ENCODE results near the gene TMEM11.
A peak's percentile ranks its signal among the peaks of the same experiment; 100 is the strongest.
"Not testable (repeated sequence)": the region's sequence is repeated elsewhere in the genome, so short reads cannot be mapped to it uniquely, and the experiment has no call there.

Gene TMEM11

DNA sequence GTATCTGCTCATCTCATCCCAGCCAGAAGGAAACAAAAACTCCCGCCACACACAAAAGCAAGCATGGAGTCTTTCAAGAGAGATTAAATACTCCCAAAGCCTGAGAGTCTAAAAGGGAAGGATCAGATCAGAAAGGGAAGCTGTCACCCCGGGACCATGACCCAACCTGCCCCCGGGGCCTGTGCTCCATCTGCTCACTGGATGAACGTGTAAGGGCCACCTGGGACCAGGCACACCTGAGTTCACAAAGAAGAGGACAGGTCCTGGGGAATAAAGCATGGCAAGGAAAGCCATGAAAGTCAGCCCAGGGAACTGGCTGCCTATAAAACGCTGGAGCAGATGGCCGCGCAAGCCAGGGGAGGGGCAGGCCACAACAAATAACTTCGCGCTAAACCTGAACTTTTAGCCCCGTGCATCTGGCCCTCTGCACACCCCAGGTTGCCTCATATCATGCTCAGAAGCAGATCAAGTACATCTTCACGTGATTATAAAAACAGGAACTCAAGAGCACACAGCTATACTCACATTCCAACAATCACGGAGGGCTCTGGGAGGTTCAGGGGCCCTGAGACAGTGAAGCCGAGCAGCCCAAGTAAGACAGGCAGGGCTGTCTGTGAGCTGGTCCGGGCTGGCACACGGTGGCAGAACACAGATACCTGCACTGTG is 3.4 kb downstream of the TMEM11 start:
- DNase-seq, result peak; percentile 56

DNA sequence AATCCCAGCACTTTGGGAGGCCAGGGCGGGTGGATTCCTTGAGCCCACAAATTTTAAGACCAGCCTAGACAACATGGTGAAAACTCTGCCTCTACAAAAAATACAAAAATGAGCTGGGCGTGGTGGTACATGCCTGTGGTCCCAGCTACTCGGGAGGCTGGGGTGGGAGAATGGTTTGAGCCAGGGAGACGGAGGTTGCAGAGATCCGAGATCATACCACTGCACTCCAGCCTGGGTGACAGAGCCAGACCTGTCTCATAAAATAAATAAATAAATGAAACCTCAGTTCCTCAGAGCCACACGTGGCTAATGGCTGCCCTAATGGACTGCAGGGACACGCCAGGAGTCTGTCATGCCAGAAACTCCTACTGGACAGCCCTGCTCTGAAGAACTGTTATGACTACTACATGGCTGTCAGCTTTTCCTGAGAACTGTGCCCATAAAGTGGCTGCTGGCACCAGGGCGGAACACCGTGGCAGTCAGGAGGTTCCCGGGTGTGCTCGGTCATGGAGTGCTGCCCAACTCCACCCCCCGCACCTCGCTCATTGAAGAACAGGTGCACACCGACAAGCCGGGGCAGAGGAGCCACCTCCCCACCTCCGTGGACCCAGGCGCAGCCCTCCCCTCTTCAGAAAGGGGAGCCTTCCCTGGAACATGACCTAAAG is 4.3 kb downstream of the TMEM11 start:
- DNase-seq, result no peak

DNA sequence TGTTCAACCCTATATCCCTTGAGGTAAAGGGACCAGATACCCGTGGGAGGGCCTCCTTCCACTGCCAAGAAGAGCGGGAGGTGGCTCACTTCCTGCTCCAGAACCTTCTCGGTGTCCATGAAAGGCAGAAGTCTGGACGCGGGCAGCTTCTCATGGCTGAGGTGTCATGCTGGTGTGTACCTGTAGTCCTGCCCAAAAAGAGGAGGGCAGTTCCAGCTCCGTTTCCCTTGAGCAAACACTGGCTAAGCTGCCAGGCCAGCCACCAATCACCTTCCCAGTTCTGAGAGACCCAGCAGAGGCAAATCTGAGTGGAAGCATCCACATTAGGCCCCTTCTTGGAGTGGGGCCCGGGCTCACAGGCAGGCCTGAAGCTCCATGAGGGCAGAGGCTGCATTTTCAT is 5.6 kb downstream of the TMEM11 start:
- DNase-seq, result no peak

DNA sequence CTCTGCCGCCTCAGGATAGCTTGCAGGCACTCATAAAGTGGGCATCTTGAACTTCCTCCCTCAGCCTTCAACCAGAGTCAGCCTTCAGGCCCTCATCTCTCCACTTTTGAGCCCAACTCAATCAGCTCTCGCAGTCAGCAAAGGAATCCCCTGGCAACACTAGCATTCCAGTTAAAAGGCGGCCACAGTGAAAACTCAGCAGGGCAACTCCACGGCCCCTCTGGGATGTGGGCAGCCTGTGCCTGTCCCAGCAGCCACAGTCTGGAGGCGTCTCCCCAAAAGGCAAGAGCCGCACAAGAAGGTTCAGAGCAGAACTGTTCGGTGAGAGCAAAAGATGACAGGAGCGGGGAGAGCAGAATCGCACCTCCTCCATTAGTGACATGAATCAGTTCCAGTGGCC is 9.0 kb downstream of the TMEM11 start:
- no peak for DNase-seq

DNA sequence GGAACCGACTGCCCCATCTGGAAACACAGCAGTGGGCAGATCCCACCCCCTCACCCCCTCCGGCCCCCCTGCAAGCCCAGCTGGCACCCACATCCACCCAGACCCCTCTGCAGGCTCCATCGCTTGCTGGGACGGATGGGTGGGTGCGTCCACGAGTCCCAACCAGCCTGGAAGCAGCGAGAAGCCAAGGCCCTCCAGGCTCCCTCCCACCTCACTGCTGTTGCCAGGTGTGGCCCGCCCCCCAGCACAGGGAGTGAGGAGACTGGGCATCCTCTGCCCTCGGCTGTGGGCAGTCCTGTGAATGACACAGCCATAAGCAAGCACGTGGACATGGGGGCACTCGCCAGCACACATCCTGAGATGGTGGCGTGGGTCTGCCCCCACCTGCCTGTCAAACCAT is 11.4 kb downstream of the TMEM11 start:
- DNase-seq, result no peak

DNA sequence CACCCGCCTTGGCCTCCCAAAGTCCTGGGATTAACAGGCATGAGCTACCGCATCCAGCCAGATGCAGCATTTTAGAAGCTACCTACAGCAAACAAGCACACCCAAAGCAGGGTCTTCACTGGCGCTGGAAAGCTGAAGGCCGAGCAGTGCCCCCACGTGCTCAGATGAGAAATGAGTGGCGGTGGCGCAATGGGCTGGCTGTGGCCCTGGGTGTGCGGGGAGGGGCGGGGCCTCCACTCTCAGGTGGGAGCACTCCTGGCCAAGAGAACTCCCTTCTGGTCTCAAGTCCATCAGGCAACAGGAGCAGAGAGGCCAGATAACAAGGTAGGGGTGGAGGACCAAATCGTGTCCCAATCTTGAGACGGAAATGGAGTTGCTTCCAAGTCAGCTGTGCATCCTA is 12.1 kb downstream of the TMEM11 start:
- no peak for DNase-seq

DNA sequence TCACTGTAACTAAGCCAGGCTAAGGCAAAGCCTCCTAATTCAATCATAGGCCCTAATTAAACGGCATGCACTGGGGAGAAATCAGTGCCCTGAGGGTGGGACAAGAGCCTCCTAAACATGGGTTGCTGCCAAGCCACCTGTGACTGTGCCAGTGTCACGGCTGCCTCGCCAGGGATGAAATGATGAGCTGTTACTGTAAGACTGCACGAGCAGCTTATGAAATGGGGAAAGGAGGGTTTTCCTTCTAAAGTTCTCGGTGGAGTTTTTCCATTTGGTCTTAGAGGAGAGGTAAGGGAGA is 12.7 kb downstream of the TMEM11 start:
- no peak for DNase-seq

DNA sequence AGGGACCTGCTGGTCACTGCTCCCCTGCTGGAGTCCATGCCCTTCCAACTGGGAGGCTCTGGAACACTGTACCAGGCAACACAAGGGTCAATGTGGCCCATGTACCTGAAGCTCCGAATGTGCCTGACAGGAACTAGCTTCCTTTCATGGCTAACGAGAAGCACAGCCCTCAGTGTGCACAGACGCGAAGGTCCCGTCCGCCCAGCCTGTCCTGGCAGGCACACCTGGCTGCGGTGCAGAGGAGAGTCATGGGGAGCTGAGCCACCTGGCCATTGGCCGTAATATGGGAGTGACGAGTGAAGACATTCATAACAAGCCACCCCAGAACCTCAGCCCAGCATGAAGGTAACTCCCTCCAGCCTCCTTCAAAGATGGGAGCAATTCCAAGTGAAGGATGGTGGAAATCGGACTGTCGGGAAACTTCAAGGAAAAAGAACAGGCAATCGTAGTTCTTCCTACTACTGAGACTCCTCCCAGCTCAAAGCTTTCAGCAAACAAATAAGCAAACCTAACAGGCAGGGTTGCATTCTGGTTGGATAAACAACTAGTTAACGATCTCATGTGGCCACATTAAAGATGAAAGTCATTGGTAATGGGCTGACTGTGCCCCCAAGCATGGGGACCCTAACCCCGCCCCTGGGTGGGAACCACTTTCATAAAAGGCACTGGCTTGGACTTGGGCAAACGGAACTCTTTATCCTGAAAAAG is 13.2 kb downstream of the TMEM11 start:
- no peak for DNase-seq

DNA sequence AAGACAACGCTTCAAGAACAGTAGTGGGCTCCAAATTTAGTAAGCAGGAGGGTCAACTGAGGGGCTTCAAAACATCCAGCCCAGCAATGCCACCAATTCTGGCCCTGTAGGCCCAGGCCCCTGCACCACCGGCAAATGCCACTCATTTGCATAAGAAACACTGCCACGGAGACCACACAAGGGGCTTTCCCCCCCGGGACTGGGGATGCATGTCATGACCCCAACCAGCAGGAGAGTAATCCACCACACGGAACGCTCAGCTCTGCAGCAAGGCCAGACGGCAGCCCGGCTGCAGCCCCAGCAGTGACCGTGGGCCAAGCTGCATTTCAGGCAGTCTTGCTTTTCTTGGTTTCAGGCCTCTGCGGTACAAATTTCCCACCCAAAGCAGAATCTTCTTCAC is 14.1 kb downstream of the TMEM11 start:
- DNase-seq, result no peak

DNA sequence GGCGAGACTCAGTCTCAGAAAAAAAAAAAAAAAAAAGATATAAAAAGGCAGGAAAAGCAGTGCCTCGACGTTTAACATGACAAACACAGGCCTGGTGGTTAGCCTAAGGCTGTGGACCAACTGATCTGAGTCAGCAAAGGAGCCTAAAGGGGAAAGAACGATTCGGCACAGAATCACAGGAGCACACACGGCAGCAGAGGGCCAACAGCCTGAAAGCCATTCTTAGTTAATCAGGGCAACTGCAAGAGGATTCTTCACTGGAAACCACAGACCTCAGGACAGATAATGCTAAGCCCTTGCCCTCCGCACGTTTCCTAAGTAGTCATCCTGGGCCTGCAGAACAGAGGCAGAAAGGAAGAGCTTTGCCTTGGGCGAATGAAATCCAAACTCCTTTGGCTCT is 14.7 kb downstream of the TMEM11 start:
- no peak for DNase-seq

DNA sequence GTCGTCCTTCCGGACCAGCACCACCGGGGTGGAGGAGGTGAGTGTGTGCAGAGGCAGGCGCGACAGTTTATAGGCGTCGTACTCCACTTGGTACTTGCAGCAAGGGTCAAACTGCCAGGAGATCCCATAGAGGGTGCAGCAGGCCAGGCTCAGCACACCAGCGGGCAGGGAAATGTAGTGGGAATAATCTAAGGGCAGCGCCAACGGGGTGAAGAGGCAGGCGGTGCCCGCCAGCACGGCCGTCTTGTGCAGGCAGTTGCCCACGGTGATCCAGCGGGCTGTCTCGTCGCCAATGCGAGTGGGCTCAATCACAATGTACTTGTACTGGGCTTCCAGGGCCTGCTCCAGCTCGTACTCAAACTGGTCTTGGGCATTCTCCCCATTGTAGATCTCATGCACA is 15.6 kb downstream of the TMEM11 start:
- DNase-seq, result no peak

DNA sequence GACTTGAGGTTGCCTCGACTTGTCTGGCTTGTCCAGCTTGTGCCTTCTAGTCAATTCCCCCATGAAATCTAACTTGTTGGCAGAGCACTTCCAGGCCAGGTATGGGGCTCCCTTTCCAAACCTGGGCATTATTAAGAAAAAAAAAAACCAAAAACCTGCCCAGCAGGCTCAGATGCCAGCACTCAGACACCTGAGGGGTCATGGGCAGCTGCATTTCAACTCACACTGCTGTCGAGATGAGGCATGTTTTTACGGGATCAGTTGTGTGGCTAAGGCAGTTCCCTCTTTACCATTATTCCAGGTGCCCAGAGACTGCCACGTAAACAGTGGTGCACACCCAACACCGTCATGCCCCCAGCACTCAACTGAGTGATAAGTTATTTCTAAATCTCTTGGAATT is 17.8 kb downstream of the TMEM11 start:
- no peak for DNase-seq

DNA sequence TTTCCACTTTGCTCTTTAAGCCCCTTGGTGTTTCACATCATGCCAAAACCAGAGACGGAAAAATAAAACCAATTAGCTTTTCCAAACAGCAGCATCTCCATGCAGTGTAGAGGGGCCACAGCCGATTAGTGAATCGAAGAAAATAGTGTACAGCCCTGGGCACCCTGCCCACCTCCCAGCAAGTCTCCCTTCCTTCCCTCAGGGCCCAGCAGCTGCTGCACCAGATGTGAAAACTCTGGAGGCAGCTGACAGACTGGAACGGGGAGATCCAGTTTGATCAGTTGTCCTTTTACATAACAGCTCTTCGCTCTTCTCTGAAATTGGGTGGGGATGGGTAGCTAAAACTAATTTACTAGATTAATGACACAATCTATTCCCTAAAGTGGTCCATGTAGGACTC is 19.3 kb downstream of the TMEM11 start:
- no peak for DNase-seq

DNA sequence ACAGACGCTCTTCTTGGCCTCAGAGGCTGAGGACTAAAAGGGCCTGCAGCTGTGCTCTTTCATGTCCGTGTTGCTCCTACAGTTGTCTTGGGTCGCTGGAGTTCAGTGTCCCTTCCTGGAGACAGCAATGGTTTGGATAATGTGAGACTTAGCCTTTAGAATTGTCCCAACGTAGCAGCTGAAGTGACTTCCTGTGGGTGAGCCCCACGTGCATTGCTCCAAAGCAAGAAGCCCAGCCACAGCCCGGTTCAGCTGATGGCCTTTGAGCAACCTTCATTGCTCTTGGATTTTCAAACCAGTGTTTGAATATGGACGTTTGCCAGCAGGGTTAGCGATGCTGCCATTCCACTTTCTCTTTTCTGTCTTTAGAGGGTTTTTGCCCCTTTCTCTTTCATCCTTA is 19.7 kb downstream of the TMEM11 start:
- DNase-seq, result no peak

DNA sequence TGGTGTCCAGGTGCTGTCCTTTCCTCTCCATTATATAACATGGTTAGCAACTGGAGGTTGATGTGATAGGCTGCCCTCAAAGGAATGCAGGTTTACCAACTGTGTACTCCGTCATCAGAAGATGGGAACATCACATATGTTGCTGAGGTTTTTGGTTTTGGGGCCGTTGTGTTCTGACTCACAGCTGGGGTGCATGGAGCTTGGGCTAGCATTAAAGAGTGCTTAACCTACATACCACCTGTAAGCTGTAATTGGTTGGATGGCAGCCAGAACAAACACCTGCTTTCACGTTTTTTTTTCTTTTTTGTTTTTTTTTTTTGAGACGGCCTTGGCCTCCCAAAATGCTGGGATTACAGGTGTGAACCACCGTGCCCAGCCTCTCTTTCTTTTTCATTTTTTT is 20.9 kb downstream of the TMEM11 start:
- DNase-seq, result no peak

DNA sequence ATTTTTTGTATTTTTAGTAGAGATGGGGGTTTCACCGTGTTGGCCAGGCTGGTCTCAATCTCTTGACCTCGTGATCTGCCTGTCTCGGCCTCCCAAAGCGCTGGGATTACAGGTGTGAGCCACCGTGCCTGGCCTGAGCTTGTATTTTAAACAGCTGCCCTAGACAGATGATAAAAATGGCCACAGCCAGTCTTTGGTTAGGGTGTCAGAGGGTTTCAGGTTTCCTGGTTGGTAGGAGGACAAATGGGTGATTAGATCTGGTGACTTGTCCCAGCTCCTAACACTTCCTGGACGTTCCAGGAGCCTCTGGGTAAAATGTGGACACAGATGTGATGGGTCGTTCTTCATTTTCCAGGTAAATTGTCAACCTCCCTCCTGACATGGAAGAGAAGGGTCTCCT is 21.5 kb downstream of the TMEM11 start:
- DNase-seq, result not testable (repeated sequence)

DNA sequence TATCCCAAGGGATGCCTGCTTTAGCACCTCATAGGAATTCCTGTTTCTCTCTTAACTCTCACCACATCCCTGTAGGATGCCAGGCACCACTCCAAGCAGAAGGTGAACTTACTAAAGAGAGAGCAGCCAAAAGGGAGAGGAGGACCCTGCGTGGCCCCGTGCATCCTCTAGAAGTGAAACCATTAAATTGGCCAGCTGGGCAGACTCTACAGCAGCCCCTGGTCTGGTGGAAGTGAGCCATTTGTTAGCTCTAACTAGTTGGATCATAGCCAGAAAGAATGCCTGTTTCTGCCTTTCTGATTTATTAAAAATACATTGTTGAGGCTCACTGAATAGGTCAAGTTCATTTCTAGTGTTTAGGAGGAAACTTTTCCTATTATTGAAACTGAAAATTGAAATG is 22.3 kb downstream of the TMEM11 start:
- DNase-seq, result no peak

DNA sequence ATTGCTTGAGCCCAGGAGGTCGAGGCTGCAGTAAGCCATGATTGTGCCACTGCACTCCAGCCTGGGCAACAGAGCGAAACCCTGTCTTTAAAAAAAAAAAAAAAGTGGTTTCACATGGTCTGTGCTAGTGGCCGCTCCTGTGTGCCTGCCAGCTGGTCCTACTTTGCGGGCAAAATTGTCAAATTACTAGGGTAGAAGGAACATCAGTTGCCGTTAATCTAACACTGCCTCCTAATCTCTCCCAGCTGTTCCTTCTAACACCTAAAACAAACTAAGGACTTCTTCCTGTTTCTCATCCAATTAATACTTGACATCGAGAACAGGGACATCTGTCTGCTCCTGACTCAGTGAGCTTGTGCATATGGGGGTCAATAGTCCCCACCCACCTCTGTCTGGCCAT is 23.9 kb downstream of the TMEM11 start:
- DNase-seq, result no peak

DNA sequence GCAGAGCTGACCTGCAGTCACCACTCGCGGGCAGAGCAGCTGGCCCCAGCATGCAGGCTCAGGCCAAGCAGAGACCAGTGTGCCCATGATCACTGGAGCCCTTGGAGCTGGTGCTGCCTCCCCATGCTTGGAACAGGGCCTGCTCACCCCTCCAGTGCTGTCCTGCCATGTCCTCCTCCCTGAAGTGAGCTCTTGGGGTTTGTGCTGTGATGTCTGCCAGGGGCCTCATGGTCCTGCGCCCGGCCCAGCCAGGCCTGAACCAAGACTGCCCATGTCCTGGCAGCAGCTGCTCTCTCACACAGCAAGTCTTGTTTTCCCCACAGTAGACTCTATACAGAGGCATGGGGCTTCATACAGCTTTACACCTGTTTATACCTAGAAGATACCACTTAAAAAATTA is 24.6 kb downstream of the TMEM11 start:
- DNase-seq, result no peak

DNA sequence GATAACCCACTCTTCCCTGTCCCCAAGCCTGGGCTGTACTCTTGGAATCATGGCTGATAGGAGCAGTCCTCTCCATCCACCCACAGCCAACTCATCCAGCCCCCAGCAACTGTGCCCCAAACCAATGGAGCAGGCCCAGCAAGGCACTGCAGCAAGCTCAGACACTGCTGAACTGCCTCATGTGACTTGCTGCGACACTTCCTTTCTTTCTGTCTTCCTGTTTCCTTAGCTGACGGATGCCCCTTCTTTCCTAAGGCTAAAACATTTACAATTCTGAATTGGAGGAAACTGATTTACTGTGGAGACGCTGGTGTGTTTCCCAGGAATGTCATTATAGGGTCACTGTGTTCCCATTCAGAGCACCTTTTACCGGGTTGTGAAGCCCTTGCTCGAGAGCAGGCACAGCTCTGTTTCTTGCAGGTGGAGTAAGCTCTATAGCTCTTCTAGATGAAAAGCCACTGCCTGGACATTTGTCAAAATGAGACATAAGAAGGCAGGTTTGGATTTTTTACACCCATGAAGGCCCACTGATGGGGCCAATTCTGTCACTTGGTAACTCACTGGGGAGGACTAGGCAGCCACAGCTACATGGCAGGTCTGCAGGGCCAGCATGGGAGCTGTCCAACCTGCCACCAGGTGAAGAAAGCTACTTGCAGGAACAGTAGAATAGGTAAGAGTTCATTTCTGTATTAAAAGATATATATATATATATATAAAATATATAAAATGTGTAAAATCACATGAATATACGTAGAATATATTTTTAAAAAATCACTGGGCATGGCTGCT is 27.4 kb downstream of the TMEM11 start:
- DNase-seq, result no peak

DNA sequence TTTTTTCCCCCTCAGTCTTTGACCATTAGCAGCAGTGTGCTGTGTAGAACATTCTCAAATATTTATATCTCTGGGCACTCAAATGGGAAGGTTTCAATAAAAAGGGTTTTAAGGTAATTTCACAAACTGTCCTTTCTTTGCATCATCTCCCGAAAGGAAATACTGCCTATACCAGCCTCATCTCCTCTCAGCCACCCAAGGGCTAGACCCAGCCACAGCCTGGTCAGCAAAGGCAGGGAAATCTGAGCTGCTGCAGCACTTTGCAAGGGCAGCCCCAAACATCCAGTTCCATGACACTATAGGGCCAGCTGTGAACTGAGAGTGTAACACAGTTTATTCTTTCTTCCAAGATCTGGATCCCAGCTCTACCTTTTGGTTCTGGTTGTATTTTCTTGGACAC is 28.9 kb downstream of the TMEM11 start:
- DNase-seq, result no peak

DNA sequence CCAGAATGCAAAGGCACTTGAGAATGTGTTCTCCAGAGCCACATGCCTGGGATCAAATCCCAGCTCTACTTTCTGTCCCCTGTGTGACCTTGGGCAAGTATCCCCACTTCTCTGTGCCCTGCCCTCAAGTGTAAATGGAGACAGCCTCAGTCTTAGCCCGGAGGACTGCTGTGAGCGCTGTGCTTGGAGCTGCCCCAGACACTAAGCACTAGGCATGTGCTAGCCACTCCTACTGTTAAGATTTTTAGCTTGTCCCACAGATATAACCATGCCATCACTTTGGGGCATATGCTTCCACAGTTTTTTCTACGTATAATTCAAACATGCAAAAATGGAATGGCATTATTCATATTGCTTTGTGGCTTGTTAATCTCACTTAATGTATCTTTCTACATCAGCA is 29.4 kb downstream of the TMEM11 start:
- no peak for DNase-seq

DNA sequence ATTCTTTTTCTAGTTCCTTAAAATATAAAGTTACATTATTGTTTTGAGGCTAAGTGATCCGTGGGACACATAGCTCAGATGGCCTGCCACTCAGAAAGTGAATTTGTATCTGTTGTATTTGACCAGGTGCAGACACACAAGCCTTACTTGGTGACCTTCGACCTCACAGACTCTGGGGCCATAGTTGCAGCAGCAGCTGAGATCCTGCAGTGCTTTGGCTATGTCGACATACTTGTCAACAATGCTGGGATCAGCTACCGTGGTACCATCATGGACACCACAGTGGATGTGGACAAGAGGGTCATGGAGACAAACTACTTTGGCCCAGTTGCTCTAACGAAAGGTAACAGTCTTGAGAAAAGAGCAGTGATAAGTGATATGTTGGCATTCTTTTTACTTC is 30.5 kb downstream of the TMEM11 start:
- no peak for DNase-seq

Measured in SIG-M5 (cell line).